ENCODE data around the gene HIRA. TPM values are rescaled to one million over a fixed set of nuclear protein-coding genes. Genes with fewer than 3 reads are reported as not detected.
"Not testable (repeated sequence)": the region's sequence is repeated elsewhere in the genome, so short reads cannot be mapped to it uniquely, and the experiment has no call there.

HIRA gene
- total and polyA plus RNA-seq, 9 of the 15 experiments (the other 6 are each of a cell fraction or from before 2014, with no cell fraction given): 0.96 to 132 (median 58.4) TPM

- intact Hi-C loops (cut with micrococcal nuclease); H2AFZ ChIP-seq (ENCODE audit: low read depth, low read length); H3K9ac ChIP-seq (ENCODE audit: insufficient read depth in 1 of 2, low read depth in 2 of 2, low read length in 2 of 2); H3K9me1 ChIP-seq (ENCODE audit: control insufficient read depth, insufficient read depth, low read length); FAIRE-seq; in situ Hi-C loops (cut with MboI); H3K4me1 ChIP-seq (replicated peaks in 1 of 2; ENCODE audit: control insufficient read depth in 2 of 2, insufficient read depth in 2 of 2, low read length in 2 of 2); H3K9me3 ChIP-seq (replicated peaks; ENCODE audit: control insufficient read depth, insufficient read depth, low read depth, low read length); H3K79me2 ChIP-seq (ENCODE audit: control insufficient read depth, insufficient read depth, low read length); ATAC-seq; BruUV-seq (replicated peaks); H3K27ac ChIP-seq (ENCODE audit: extremely low read depth, low read depth, low read length); H3K4me3 ChIP-seq; H3K4me2 ChIP-seq (ENCODE audit: insufficient read depth, low read length); DNase-seq (ENCODE audit: extremely low read depth in 1 of 4, low spot score in 3 of 4); H3K27me3 ChIP-seq (ENCODE audit: control insufficient read depth in 2 of 2, insufficient read depth in 2 of 2, low read length in 2 of 2); TF ChIP-seq ZBTB40 (IDR thresholded peaks at IDR 0.05): not testable (repeated sequence)
- 94% methylated on average over 7 of the region's 7 CpGs for WGBS (ENCODE audit: insufficient coverage, low coverage, missing lambda C conversion rate)
- CTCF ChIA-PET (ENCODE audit: low intra/inter-chr PET ratio): interaction anchor here (0.7 kb wide), 1 partner anchor 33 kb away, joined by 4 read pairs; no protein-coding TSS in a partner anchor
- 0 out of 2 replicates have a peak, but pooled peaks cover 14% of the 10 kb centered on the region for H4K20me1 ChIP-seq (replicated peaks; ENCODE audit: control insufficient read depth, insufficient read depth, low read length)
- peaks cover 95% of the 10 kb centered on the region for H3K36me3 ChIP-seq (ENCODE audit: control insufficient read depth, insufficient read depth, low read length)
- peak; percentile 66; the same call in 1 of the 2 replicates for TF ChIP-seq IRF2 (CRISPR knock-in tag; IDR thresholded peaks at IDR 0.05)
- peak; percentile 26; the same call in 1 of the 2 replicates for TF ChIP-seq ZBTB40 (CRISPR knock-in tag; IDR thresholded peaks at IDR 0.05)
- TF ChIP-seq NR3C1 (CRISPR knock-in tag; IDR thresholded peaks at IDR 0.05): 0 out of 2 replicates have a peak, but pooled peaks have one; percentile 56
- POLR2A ChIA-PET: interaction anchor here (0.6 to 2.5 kb wide), 3 partner anchors 13 to 275 kb away, joined by 3 to 12 read pairs (median 3); no protein-coding TSS in a partner anchor
These were observed 68.0 kb downstream of the HIRA start for GRCh38 chr22:19363541-19363940.
